Forelimb muscle (tissue), 1 donor: ENCODE results near the gene MAP3K7CL. TPM values are rescaled to one million over a fixed set of nuclear protein-coding genes. Genes with fewer than 3 reads are reported as not detected.

Experiments used
- DNase-seq: peaks from one replicate; pipeline ENCODE4 v3.0.0-alpha.2; 2013; ENCODE audit warnings: low read depth
- polyA plus RNA-seq: library from polyadenylated mRNA; unstranded; fragments of 120-200 nt; gene quantifications from one replicate; pipeline ENCODE4 v1.2.1, GENCODE V29; 2013; ENCODE audit not compliant: insufficient read length

MAP3K7CL gene
- polyA plus RNA-seq, 1 donor = 69.1 TPM

DNA sequence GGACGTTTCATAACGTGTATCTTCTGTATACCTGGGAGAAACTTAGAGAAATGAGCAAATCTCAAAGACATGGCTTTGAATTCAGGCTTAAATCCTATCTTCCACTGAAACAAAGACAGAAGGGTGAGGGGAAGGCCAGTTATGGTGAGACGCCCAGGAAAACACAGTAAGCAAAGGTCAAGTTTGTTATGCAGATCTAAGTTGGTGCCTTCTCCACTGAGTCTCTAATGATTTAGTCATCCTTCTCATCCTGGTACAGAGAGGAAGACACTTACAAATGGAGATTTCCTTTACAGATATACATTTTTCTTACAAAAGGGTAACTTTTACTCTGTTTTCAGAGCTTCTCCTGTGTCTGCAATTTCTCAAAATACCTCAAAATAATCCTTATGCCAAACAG, 64.4 kb downstream of the MAP3K7CL start:
- no peak for DNase-seq

DNA sequence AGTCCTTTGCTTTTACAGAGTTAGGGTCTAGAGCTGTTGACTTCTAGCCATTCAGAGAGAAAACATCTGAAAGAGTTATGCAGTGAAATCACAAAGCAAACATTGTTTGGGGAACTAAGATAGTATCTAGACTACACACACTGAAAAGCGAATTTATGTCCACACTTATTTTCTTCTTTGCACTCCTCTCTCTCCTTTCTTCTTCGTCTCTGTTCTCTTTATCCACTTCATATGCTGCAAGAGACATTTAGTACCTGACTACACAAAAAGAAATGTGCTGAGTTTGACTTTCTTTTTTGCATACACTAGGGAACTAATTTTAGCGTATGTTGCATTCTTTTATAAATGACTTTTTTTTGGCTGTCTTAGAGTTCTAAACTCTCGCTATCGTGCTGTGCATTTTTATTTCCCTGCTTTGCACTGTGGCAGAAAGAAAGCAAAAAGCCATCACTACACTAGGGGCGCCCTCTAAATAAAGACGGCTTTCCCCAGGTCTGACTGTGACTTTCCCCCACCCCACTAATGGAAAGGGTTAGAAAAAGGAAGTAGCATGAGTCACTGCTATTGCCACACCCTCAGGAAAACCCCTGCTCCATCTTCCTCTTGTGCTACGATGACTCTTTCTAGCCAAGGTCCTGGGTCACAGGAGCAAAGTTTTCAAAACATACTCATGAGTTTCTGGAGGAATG, 65.7 kb downstream of the MAP3K7CL start:
- no peak for DNase-seq

DNA sequence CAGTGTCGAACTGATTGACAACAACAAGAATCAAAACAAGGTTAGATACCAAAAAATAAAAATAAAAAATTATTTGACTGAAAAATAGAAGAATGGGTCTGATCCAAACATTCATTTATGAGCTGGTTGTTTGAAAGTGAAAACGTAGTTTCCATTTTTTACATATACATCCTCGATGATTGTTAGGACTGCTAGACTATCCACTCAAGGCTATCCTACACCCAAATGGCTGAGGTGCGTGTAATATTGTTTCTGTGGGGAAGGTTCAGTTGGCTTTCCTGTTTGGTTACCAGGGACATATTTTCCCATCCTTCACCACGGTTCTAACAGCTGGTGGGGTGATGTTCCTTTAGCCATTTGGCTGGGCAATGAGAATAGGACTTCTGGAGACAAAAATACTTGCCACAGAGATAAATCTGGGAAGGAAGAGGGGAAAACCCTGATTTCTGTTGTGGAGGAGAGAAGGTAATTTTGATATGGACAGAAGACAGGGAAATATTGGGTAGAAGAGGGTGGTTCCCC, 66.3 kb downstream of the MAP3K7CL start:
- no peak for DNase-seq

DNA sequence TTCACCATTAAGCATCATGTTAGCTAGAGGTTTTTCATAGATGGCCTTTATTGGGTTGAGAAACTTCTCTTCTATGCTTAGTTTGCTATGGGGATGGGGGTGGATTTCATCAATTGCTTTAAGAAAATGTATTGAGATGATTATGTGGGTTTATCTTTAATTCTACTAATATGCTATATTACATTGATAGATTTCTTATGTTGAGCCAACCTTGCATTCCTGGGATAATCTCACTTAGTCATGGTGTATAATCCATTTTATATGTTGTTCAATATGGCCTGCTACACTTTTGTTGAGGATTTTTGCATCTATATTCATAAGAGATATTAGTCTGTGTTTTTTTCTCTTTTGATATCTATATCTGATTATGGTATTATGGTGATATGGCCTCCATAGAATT, 70.7 kb downstream of the MAP3K7CL start:
- no peak for DNase-seq

DNA sequence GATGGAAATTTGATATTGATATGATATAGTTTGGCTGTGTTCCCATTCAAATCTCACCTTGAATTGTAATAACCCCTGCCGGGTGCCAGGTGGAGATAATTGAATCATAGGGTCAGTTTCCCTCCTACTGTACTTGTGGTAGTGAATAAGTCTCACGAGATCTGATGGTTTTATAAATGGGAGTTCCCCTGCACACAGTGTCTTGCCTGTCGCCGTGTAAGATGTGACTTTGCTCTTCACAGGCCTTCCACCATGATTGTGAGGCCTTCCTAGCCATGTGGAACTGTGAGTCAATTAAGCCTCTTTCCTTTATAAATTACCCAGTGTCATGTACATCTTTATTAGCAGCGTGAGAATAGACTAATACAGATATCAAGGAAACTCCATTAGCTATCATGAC, 74.6 kb downstream of the MAP3K7CL start:
- no peak for DNase-seq

DNA sequence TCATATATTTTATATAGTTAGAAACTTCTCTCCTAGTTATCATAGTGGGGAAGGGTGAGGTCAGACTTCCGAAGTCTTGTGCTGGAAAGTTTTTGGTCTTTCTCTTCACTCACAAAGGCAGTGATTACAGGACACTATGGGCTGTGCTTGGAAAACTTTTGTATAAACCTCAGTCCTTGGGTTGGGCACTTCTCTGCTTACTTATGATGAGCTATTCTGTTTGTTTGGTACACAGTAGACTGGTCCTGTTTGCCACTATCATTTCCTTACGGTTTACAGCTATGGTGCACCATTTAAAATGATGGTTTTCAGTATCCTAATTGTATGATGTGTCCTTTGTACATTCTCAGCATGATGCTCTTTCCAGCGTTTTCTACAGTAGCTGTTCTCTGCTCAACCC, 75.5 kb downstream of the MAP3K7CL start:
- no peak for DNase-seq

DNA sequence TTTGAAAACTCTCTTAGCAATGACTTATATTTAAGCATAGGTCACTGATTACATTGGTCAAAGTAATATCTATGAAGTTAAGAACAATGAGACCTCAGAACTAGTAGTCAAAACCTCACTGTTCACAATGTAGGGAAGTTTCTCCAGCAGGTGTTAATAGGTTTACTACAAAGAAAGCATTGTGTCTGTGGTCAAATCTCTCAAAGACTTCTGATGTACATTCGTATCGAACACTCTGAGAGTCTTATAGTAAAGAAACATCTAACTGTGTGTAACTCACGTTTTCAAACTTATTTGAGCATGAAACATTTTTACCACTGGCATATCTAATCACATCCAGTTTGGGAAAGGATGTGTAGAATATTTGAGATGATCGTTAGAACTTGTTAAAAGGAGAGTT, 76.0 kb downstream of the MAP3K7CL start:
- DNase-seq = no peak

DNA sequence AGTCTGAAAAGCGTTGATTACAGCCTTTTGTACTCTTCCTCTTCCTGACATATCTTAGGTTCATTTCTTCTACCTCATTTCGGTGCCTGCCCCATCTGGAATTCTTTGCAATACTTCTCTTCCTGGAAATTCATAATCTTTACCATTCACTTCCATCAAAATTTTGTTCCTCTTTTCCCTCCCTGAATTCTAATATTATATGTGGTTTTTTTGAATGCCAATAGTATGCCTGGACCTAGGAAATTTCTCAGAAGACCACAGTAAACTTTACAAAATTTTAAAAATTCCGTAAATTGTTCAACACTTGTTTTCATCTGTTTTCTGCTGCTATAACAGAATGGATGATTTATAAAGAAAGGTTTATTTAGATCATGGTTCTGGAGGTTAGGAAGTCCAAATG, 76.8 kb downstream of the MAP3K7CL start:
- no peak for DNase-seq

DNA sequence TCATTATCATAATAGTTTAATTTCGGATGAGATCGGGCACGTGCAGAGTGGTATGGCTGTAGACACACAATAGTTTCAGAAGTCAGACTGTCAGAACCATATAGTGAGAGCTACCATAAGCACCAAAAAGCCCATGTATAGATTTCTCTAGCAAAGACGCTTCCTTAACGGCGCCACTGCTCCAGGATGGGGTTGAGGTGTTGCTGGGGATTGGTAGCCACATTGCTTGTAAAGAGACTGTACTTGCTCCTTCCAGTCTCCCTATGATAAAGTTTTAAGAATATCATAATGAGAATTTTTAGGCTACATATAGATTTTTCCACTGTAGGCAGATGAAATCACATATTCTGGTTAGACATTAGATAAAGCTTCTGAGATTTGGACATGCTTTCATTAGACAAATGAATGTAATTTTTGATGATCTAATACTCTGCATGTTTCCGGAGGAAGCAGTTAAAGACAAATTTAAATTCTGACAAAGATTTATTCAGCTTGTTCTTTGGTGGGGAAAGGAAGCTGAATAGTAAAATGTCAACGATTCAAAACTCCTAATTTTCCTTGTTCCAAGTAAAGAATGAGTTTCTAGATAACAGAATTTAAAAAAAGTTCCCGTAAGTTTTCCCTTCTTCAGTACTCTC, 77.7 kb downstream of the MAP3K7CL start:
- DNase-seq = no peak

DNA sequence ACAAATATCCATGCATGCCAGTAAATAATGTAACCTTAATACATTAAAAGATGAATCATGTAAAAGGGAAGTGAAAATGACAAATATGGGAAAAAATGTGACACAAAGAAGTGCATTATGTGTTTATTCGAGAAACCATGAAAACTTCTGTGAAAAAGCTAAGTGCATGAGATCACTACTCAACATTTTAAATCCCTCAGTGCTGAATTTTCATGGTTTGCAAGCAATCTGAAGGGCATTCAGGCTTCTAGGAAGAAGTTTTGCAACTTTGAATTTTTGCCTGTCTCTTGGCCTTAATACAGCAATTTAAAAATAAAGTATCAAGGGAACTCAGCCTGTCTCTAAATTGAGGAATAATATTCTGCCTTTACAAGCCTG, 78.2 kb downstream of the MAP3K7CL start:
- peak; percentile 56 for DNase-seq

DNA sequence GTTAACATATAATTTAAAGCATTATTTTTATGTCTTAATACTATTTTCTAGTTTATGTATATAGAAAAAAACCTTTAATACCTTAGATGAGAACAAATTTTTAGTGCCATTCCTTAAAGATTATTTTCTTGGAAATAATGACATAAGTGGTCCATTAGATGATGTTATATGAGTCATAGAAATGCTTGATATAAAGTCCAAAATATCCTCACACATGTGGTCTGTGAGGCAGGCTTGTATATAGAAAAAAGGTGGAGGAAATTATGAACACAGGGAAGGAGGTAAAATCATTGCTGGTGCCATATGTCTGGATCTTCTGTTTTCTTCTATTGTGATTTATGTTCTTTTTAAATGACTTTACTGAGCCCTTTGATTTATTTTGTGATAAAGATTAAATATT, 79.3 kb downstream of the MAP3K7CL start:
- no peak for DNase-seq

DNA sequence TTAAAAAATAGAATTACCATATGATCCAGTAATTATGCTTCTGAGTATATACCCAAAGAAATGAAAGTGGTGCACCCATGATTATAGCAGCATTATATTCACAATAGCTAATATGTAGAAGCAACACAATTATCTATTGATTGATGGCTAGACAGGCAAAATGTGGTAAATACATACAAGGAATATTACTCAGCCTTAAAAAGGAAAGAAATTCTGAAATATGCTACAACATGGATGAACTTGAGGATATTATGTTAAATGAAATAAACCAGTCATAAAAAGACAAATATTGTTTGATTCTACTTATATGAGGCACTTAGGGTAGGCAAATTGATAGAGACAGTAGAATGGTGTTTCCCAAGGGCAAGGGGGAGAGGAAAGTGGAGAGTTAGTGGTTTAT, 80.8 kb downstream of the MAP3K7CL start:
- no peak for DNase-seq

DNA sequence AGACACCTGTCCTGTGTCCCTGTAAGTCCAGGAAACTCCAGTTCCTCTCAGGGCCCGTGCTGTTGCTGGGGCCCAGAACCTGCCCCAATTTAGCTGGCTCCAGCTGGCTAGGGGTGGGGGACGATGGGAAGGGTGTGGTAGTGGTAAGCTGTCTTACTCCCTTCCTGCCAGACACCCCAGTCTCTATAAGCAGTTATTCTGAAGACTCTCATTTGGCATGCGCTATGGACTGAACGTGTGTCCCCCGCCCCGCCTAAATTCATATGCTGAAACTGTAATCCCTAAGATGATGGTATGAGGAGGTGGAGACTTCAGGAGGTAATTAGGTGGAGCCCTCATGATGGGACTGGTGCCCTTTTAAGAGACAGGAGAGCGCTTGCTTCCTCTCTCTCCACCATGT, 82.0 kb downstream of the MAP3K7CL start:
- DNase-seq = no peak

DNA sequence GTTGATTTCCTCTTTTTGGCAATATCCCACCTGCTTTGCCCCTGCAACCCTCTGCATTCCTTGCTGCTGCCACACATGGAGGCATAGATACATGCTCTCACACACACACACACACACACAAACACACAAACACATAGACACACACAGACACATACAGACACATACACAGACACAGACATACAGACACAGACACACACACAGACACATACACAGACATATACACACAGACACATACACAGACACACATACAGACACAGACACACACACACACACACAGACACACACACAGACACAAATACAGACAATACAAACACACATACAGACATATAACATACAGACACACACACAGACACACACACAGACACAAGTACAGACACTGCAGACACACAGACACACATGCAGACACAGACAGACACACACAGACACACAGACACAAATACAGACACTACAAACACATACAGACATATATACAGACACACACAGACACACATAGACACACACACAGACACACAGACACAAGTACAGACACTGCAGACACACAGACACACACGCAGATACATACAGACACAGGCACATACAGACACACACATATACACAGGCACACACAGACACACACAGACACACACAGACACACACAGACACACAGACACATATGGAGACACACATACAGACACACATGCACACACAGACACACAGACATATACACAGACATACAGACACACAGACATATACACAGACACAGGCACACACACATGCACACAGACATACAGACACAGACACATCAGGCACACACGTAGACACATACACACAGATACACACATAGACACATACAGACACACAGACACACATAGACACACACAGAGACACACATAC, 83.3 kb downstream of the MAP3K7CL start:
- no peak for DNase-seq

DNA sequence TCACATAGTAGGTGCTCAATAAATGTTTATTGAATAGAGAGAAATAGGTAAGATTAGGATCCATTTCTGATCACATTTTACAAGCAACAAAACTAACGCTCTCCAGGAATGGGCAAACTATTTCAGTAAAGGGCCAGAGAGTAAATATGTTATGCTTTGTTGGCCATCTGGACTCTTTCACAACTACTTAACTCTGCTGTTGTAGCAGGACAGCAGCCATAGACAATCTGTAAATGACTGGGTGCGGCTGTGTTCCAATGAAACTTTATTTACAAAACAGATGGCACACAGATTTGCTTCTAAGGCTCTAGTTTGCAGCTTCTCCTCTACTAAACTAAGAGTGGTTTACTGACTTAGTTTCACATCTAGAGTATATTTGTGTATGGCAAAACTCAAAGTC, 85.3 kb downstream of the MAP3K7CL start:
- DNase-seq = no peak

DNA sequence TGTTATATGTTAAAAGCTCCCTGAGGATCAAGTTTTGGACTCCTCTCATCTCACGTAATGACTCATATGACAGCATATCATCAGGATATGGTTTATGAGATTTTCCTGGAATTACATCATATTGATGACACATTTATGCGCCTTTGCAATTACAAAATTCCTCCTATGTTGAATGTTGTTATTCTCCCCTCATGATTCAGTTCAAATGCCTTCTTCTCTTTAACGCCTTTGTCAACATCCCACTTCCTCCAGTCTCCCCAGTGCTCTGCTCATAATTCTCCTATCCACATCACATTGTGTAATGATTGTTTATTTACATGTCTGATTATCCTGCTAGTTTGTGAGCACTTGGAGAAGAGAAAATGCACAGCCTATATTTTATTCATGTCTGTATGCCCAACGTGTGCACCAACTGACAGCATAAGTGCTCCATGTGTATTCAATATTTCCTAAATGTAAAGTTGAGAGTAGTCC, 87.4 kb downstream of the MAP3K7CL start:
- DNase-seq = no peak

DNA sequence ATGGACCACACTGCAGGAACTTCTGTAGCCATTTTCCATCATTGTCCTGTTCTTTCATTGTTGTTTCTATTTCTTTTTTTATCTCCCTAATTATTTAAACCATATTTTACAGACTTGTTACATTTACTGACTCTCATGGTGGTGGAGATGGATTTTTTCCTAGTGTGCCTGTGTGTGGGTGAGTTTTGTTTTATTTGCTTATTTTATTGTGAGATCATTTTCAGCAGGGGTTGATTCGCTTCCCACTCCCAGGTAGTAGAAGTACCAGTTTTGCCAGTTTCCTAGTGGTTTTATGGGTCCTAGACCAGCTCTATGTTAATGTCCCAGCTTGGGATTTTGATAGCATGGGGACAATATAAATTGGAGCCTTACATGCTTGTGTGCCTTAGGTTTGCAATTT, 88.3 kb downstream of the MAP3K7CL start:
- no peak for DNase-seq

DNA sequence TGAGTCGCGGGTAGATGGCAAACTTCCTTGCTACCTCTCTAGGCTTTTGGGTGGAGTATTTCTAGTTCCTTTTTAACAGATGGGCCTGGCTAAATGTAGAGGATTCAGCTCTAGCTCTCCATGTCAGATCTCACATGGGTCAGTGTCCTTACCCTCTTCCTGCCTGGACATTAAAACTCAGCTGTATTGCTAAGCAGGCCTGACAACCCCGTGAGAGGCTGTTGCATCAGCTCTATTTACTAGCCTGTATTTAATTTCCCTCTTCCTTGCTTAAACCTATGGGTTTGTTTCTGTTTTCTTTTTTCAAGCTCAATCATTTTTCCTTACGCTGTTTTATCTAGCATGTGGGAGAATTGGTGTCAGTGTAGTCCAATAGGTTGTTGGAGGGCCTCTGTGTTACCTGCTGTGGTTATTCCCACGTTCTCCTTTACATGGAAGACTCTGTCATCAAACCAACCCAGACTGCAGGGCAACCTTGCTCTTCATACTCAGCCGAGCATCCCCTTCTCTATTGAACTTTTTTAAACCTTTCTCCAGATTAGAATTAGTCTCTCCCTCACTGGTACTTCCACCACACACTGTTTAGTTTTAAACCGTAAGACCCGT, 88.8 kb downstream of the MAP3K7CL start:
- no peak for DNase-seq

DNA sequence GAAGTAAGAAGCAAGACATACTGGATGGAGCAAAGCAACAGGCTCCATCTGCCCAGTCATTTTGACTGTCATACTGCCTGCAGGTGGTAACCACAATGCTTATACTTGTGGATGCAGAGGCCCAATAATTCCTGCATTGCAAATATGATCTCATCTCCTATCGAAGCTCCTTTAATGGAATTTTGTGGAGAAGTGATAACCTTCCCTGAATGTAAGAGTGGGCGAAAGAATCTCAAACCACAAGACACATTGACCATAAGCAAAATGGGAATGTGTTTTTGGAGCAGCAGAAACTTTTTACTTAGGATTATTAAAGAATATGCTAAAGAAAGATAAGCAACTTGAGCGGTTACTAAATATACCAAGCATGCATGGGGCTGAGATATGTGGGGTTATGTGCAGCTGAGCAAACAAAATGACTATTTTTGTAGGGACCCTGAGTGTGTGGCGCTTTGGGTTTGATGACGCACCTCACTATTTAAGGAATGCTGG, 90.9 kb downstream of the MAP3K7CL start:
- no peak for DNase-seq

DNA sequence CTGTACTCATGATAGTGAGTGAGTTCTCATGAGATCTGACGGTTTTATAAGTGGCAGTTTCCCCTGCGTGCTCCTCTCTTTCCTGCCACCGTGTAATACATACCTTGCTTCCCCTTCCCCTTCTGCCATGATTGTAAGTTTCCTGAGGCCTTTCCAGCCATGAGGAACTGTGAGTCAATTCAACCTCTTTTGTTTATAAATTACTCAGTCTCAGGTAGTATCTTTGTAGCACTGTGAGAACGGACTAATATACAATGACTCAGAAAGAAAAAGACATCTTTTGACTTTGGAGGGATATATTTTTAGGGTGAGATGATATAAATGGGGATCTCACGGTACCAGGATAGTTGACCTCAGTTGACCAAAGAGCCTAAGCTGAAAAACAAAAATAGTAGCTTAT, 93.6 kb downstream of the MAP3K7CL start:
- DNase-seq = no peak
